Ramos (cell line): ENCODE data around the gene GBA2.

Experiments used
- in situ Hi-C: fragments of 300-500 bp; cut with MboI; formaldehyde crosslinking; loops from one replicate; pipeline ENCODE4 v1.14.3; 2022; ENCODE audit warnings: low sequenced_read_pairs; ENCODE audit not compliant: unreplicated experiment

The GBA2 gene

GRCh38 chr9:35769763-35770162 is 20.7 kb upstream of the GBA2 start:
- in situ Hi-C loops = no loop called here

- in situ Hi-C loops = no loop called here
Observed at GRCh38 chr9:35767458-35767857, 18.4 kb upstream of the GBA2 start.

- in situ Hi-C loops = no loop called here
Observed at GRCh38 chr9:35766997-35767396, 18.0 kb upstream of the GBA2 start.

- in situ Hi-C loops = no loop called here
Observed at GRCh38 chr9:35763803-35764202, 14.8 kb upstream of the GBA2 start.

- in situ Hi-C loops = no loop called here
Observed at GRCh38 chr9:35763181-35763580, 14.2 kb upstream of the GBA2 start.

- in situ Hi-C loops = no loop called here
Observed at GRCh38 chr9:35760651-35761050, 11.6 kb upstream of the GBA2 start.

- in situ Hi-C loops = no loop called here
Observed at GRCh38 chr9:35759795-35760194, 10.8 kb upstream of the GBA2 start.

GRCh38 chr9:35758475-35759050 is 9.5 kb upstream of the GBA2 start:
- in situ Hi-C loops = no loop called here

- in situ Hi-C loops = no loop called here
Observed at GRCh38 chr9:35757892-35758275, 8.9 kb upstream of the GBA2 start.

GRCh38 chr9:35757226-35757891 is 8.3 kb upstream of the GBA2 start:
- in situ Hi-C loops = no loop called here

GRCh38 chr9:35756275-35757225 is 7.5 kb upstream of the GBA2 start:
- in situ Hi-C loops = no loop called here

GRCh38 chr9:35755071-35755470 is 6.0 kb upstream of the GBA2 start:
- in situ Hi-C loops = no loop called here

GRCh38 chr9:35754264-35754663 is 5.2 kb upstream of the GBA2 start, which contains the start of gene MSMP:
Gene MSMP (minus strand): TSS chr9:35754276. CDS start chr9:35754129, 147 bp downstream.
- in situ Hi-C loops = no loop called here

- in situ Hi-C loops = no loop called here
Observed at GRCh38 chr9:35753466-35753865, 4.4 kb upstream of the GBA2 start.

- in situ Hi-C loops = no loop called here
Observed at GRCh38 chr9:35750256-35750531, 1.2 kb upstream of the GBA2 start.

- in situ Hi-C loops = loop anchor here (25.0 kb wide), 1 partner anchor 662 kb away; the partner anchor contains the start of genes FANCG and PIGO
Observed at GRCh38 chr9:35749515-35750255, 657 bp upstream of the GBA2 start.

- in situ Hi-C loops = loop anchor here (25.0 kb wide), 1 partner anchor 661 kb away; the partner anchor contains the start of genes FANCG and PIGO
Observed at GRCh38 chr9:35748242-35748857, 678 bp downstream of the GBA2 start.

- in situ Hi-C loops = loop anchor here (25.0 kb wide), 1 partner anchor 659 kb away; the partner anchor contains the start of genes FANCG and PIGO
Observed at GRCh38 chr9:35746583-35746982, 2.4 kb downstream of the GBA2 start.

- in situ Hi-C loops = loop anchor here (25.0 kb wide), 1 partner anchor 658 kb away; the partner anchor contains the start of genes FANCG and PIGO
Observed at GRCh38 chr9:35745569-35745968, 3.5 kb downstream of the GBA2 start.
